Activated CD8-positive, alpha-beta T cell treated with anti-CD3 and anti-CD28 coated beads, Interleukin-2, amount 10 ng/mL, durations not matched to agents 7 days and 5 days (primary cell): ENCODE results near the gene SHISAL1. TPM values are rescaled to one million over a fixed set of nuclear protein-coding genes. Genes with fewer than 3 reads are reported as not detected.

Experiments
- ATAC-seq: fragments of 150-1000 bp; cut with Tn5 transposase; one replicate; pipeline ENCODE4 v1.10.0; 2021; ENCODE audit warnings: moderate library complexity
- CTCF ChIA-PET: fragments of 350-600 bp; sonication (Branson Sonifier 250); formaldehyde crosslinking; loops from one replicate; lab custom pipeline; 2021; ENCODE audit warnings: antibody characterized with exemption; lab: Charles Lee
- POLR2A ChIA-PET: fragments of 350-600 bp; sonication (Branson Sonifier 250); formaldehyde crosslinking; loops from one replicate; lab custom pipeline; 2021; ENCODE audit warnings: antibody characterized with exemption; lab: Charles Lee
- DNase-seq: peaks from one replicate; pipeline ENCODE4 v3.0.0-alpha.2; 2020
- H3K27ac Mint-ChIP-seq: one replicate; pipeline ENCODE4 v1.8.0; 2021; ENCODE audit warnings: mild to moderate bottlenecking, mixed read lengths
- H3K27me3 Mint-ChIP-seq: one replicate; pipeline ENCODE4 v1.8.0; 2021; ENCODE audit warnings: low read depth, mixed read lengths
- H3K36me3 Mint-ChIP-seq: one replicate; pipeline ENCODE4 v1.8.0; 2021; ENCODE audit warnings: low read depth, mixed read lengths
- H3K4me1 Mint-ChIP-seq: one replicate; pipeline ENCODE4 v1.8.0; 2021; ENCODE audit warnings: low read depth, mixed read lengths
- H3K4me3 Mint-ChIP-seq: one replicate; pipeline ENCODE4 v1.8.0; 2021; ENCODE audit warnings: mild to moderate bottlenecking, mixed read lengths
- H3K9me3 Mint-ChIP-seq: one replicate; pipeline ENCODE4 v1.8.0; 2022; ENCODE audit warnings: mixed read lengths; ENCODE audit not compliant: insufficient read depth
- total RNA-seq, 2 experiments: library from RNA; stranded (reverse); gene quantifications; one replicate each; pipeline ENCODE4 v1.2.3, GENCODE V29; 2021

SHISAL1 gene
- total RNA-seq, 2 experiments from 2014 or later: not detected

- ChIA-PET POLR2A (interaction anchor here (0.6 kb wide), 1 partner anchor 180 kb away, joined by 5 read pairs; no protein-coding TSS in a partner anchor), CTCF (no interaction called here)
- H3K27ac Mint-ChIP-seq: no peak overlapping the region
- DNase-seq (no peak), ATAC-seq (no peak)
- H3K9me3 Mint-ChIP-seq: peaks cover 4% of the 10 kb centered on the region
- peaks cover 12% of the 10 kb centered on the region for H3K36me3 Mint-ChIP-seq
- no peak overlapping the region for H3K4me3 Mint-ChIP-seq
- peaks cover 13% of the 10 kb centered on the region for H3K4me1 Mint-ChIP-seq
- H3K27me3 Mint-ChIP-seq: no peaks in the 10 kb centered on the region
These were observed 101.3 kb downstream of the SHISAL1 start for GRCh38 chr22:44211256-44211945.

- no peaks in the 10 kb centered on the region for H3K27me3 Mint-ChIP-seq
- H3K4me3 Mint-ChIP-seq: no peak overlapping the region
- peaks cover 14% of the 10 kb centered on the region for H3K36me3 Mint-ChIP-seq
- peaks cover 13% of the 10 kb centered on the region for H3K4me1 Mint-ChIP-seq
- POLR2A ChIA-PET: interaction anchor here (0.6 to 0.9 kb wide), 2 partner anchors 11 to 180 kb away, joined by 5 read pairs; no protein-coding TSS in a partner anchor
- no peak overlapping the region for H3K27ac Mint-ChIP-seq
- no peak for DNase-seq
- H3K9me3 Mint-ChIP-seq: peaks cover 4% of the 10 kb centered on the region
- CTCF ChIA-PET: no interaction called here
- ATAC-seq: no peak
These were observed 102.0 kb downstream of the SHISAL1 start for GRCh38 chr22:44210722-44211121.

GRCh38 chr22:44209343-44209742 lies 103.4 kb downstream of the SHISAL1 start:
- H3K4me3 Mint-ChIP-seq: no peak overlapping the region
- ATAC-seq (no peak), DNase-seq (no peak)
- H3K27me3 Mint-ChIP-seq: no peaks in the 10 kb centered on the region
- peaks cover 19% of the 10 kb centered on the region for H3K36me3 Mint-ChIP-seq
- ChIA-PET CTCF (no interaction called here), POLR2A (no interaction called here)
- H3K27ac Mint-ChIP-seq: no peak overlapping the region
- H3K9me3 Mint-ChIP-seq: peaks cover 4% of the 10 kb centered on the region
- peaks cover 13% of the 10 kb centered on the region for H3K4me1 Mint-ChIP-seq

GRCh38 chr22:44207981-44208317 lies 104.8 kb downstream of the SHISAL1 start:
- ChIA-PET POLR2A (interaction anchor here (0.7 to 1.4 kb wide), 2 partner anchors 10 to 27 kb away, joined by 3 read pairs; no protein-coding TSS in a partner anchor), CTCF (interaction anchor here (0.7 kb wide), 1 partner anchor 28 kb away, joined by 3 read pairs; no protein-coding TSS in a partner anchor)
- DNase-seq: no peak
- no peaks in the 10 kb centered on the region for H3K27me3 Mint-ChIP-seq
- ATAC-seq: no peak
- peaks cover 13% of the 10 kb centered on the region for H3K4me1 Mint-ChIP-seq
- H3K27ac Mint-ChIP-seq: no peak overlapping the region
- H3K9me3 Mint-ChIP-seq: peaks cover 4% of the 10 kb centered on the region
- peaks cover 28% of the 10 kb centered on the region for H3K36me3 Mint-ChIP-seq
- no peak overlapping the region for H3K4me3 Mint-ChIP-seq

- no peak overlapping the region for H3K4me3 Mint-ChIP-seq
- H3K4me1 Mint-ChIP-seq: peaks cover 13% of the 10 kb centered on the region
- H3K36me3 Mint-ChIP-seq: peaks cover 33% of the 10 kb centered on the region
- ChIA-PET POLR2A (interaction anchor here (1.4 kb wide), 1 partner anchor 11 kb away, joined by 3 read pairs; no protein-coding TSS in a partner anchor), CTCF (interaction anchor here (0.7 kb wide), 1 partner anchor 29 kb away, joined by 3 read pairs; no protein-coding TSS in a partner anchor)
- H3K27me3 Mint-ChIP-seq: no peaks in the 10 kb centered on the region
- H3K27ac Mint-ChIP-seq: no peak overlapping the region
- no peak for ATAC-seq
- no peak for DNase-seq
- peaks cover 4% of the 10 kb centered on the region for H3K9me3 Mint-ChIP-seq
These were observed 105.4 kb downstream of the SHISAL1 start for GRCh38 chr22:44207173-44207980.

GRCh38 chr22:44206696-44207095 lies 106.1 kb downstream of the SHISAL1 start:
- CTCF ChIA-PET: no interaction called here
- peaks cover 4% of the 10 kb centered on the region for H3K9me3 Mint-ChIP-seq
- peaks cover 38% of the 10 kb centered on the region for H3K36me3 Mint-ChIP-seq
- no peak overlapping the region for H3K27ac Mint-ChIP-seq
- H3K27me3 Mint-ChIP-seq: no peaks in the 10 kb centered on the region
- peaks cover 13% of the 10 kb centered on the region for H3K4me1 Mint-ChIP-seq
- no peak for DNase-seq
- no peak for ATAC-seq
- POLR2A ChIA-PET: interaction anchor here (1.4 kb wide), 1 partner anchor 11 kb away, joined by 3 read pairs; no protein-coding TSS in a partner anchor
- no peak overlapping the region for H3K4me3 Mint-ChIP-seq

- DNase-seq: no peak
- H3K4me3 Mint-ChIP-seq: no peak overlapping the region
- H3K36me3 Mint-ChIP-seq: peaks cover 37% of the 10 kb centered on the region
- no peaks in the 10 kb centered on the region for H3K27me3 Mint-ChIP-seq
- no peak for ATAC-seq
- ChIA-PET CTCF (no interaction called here), POLR2A (no interaction called here)
- H3K9me3 Mint-ChIP-seq: peaks cover 4% of the 10 kb centered on the region
- no peak overlapping the region for H3K27ac Mint-ChIP-seq
- H3K4me1 Mint-ChIP-seq: peaks cover 14% of the 10 kb centered on the region
These were observed 106.5 kb downstream of the SHISAL1 start for GRCh38 chr22:44206330-44206645.

- CTCF ChIA-PET: no interaction called here
- POLR2A ChIA-PET: no interaction called here
- Mint-ChIP-seq H3K27ac (no peak overlapping the region), H3K36me3 (peaks cover 41% of the 10 kb centered on the region), H3K9me3 (peaks cover 4% of the 10 kb centered on the region), H3K4me1 (peaks cover 20% of the 10 kb centered on the region), H3K4me3 (no peak overlapping the region), H3K27me3 (no peaks in the 10 kb centered on the region)
- DNase-seq (no peak), ATAC-seq (no peak)
These were observed 107.0 kb downstream of the SHISAL1 start for GRCh38 chr22:44205516-44206329.

- Mint-ChIP-seq H3K4me1 (peaks cover 24% of the 10 kb centered on the region), H3K27ac (no peak overlapping the region), H3K4me3 (no peak overlapping the region), H3K36me3 (peaks cover 47% of the 10 kb centered on the region), H3K9me3 (peaks cover 4% of the 10 kb centered on the region), H3K27me3 (no peaks in the 10 kb centered on the region)
- ChIA-PET POLR2A (no interaction called here), CTCF (no interaction called here)
- DNase-seq (no peak), ATAC-seq (no peak)
These were observed 107.8 kb downstream of the SHISAL1 start for GRCh38 chr22:44204739-44205515.

- no peak overlapping the region for H3K27ac Mint-ChIP-seq
- ChIA-PET POLR2A (no interaction called here), CTCF (interaction anchor here (1.4 kb wide), 1 partner anchor 22 kb away, joined by 3 read pairs; no protein-coding TSS in a partner anchor)
- H3K4me3 Mint-ChIP-seq: no peak overlapping the region
- ATAC-seq: no peak
- DNase-seq: no peak
- H3K36me3 Mint-ChIP-seq: peaks cover 53% of the 10 kb centered on the region
- H3K9me3 Mint-ChIP-seq: no peaks in the 10 kb centered on the region
- peaks cover 24% of the 10 kb centered on the region for H3K4me1 Mint-ChIP-seq
- H3K27me3 Mint-ChIP-seq: no peaks in the 10 kb centered on the region
These were observed 109.5 kb downstream of the SHISAL1 start for GRCh38 chr22:44203203-44203602.

- CTCF ChIA-PET: no interaction called here
- Mint-ChIP-seq H3K27me3 (no peaks in the 10 kb centered on the region), H3K36me3 (peaks cover 58% of the 10 kb centered on the region), H3K9me3 (no peaks in the 10 kb centered on the region), H3K27ac (no peak overlapping the region), H3K4me3 (no peak overlapping the region), H3K4me1 (peaks cover 24% of the 10 kb centered on the region)
- no peak for DNase-seq
- no peak for ATAC-seq
- POLR2A ChIA-PET: no interaction called here
These were observed 110.4 kb downstream of the SHISAL1 start for GRCh38 chr22:44202261-44202789.
